HEK293T (cell line): ENCODE data around the gene HS6ST1.

Experiments
- CTBP1 ChIP-seq: fragments of 450-650 bp; IDR thresholded peaks from 2 replicates; pipeline ENCODE4 v1.6.1; 2016; ENCODE audit warnings: borderline replicate concordance
- FOXK2 ChIP-seq: fragments of 450-650 bp; IDR thresholded peaks from 2 replicates; pipeline ENCODE4 v1.6.1; 2016; ENCODE audit warnings: mild to moderate bottlenecking
- HDGF ChIP-seq: fragments of 450-650 bp; IDR thresholded peaks from 2 replicates; pipeline ENCODE4 v1.6.1; 2017; ENCODE audit warnings: antibody characterized with exemption, borderline replicate concordance
- SP1 ChIP-seq: fragments of 450-650 bp; IDR thresholded peaks from 2 replicates; pipeline ENCODE4 v1.6.1; 2017
- ZNF384 ChIP-seq: fragments of 450-650 bp; IDR thresholded peaks from 2 replicates; pipeline ENCODE4 v1.6.1; 2016
- TF ChIP-seq, protein P1 (sequence below): fragments of 450-650 bp; IDR thresholded peaks from 2 replicates; pipeline ENCODE4 v1.6.1; 2016

DNA sequence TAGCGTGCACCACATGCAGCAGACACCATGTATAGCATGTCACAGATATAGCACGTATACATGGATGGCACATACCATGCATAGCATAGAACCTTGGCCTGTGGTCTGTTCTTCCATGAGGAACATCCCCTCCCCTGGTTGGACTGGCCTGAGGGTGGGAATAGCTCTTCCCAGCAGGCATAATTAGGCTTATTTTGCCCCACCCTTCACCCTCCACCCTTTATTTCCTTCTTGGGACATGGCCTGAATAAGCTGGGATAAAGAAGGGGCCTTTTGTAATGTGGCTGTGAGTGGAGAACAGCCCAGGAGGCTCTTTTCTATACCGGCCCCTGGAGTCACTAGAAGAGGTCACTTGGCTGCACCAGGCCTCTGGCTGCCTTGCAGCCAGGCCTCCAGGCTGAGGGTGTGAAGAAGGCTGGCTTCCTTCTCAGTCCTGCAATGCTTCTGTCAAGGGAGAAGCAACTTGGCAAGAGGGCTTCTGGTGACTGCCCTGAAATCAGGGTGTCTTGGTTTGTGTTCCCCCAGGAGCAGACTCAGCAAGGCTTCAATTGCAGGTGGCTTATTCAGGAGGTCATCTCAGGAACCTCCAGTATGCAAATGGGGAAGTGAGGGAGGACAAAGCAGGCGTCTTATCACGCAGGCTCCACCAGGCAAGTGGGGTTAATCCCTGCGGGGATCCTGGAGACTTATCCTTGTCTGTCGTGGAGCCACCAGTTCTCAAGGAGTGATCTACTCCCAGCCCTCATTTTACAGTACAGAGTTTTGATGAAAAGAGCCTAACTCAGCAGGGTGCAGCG, 68.2 kb downstream of the HS6ST1 start:
- TF ChIP-seq FOXK2 (no peak), HDGF (no peak), ZNF384 (no peak), SP1 (no peak), CTBP1 (no peak)
- TF ChIP-seq, protein P1, sequence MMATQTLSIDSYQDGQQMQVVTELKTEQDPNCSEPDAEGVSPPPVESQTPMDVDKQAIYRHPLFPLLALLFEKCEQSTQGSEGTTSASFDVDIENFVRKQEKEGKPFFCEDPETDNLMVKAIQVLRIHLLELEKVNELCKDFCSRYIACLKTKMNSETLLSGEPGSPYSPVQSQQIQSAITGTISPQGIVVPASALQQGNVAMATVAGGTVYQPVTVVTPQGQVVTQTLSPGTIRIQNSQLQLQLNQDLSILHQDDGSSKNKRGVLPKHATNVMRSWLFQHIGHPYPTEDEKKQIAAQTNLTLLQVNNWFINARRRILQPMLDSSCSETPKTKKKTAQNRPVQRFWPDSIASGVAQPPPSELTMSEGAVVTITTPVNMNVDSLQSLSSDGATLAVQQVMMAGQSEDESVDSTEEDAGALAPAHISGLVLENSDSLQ = no peak
